WTC11 (cell line): Measurements from ENCODE around the gene DYRK2. TPM values are rescaled to one million over a fixed set of nuclear protein-coding genes. Genes with fewer than 3 reads are reported as not detected.

Experiments used
- ATAC-seq: fragments of 200-7000 bp; cut with Tn5 transposase; 2 replicates; pipeline ENCODE4 v1.10.0; 2021; ENCODE audit warnings: mild to moderate bottlenecking, moderate library complexity
- CTCF ChIA-PET: fragments of 300-600 bp; sonication (Branson Sonifier 250); formaldehyde crosslinking; loops from one replicate; lab custom pipeline; 2021; ENCODE audit warnings: antibody characterized with exemption; lab: Charles Lee
- POLR2A ChIA-PET: fragments of 350-600 bp; sonication (Branson Sonifier 250); formaldehyde crosslinking; loops from one replicate; lab custom pipeline; 2021; ENCODE audit warnings: antibody characterized with exemption; lab: Charles Lee
- DNase-seq: peaks from one replicate; pipeline ENCODE4 v3.0.0; 2021; ENCODE audit warnings: low spot score
- H3K27ac Mint-ChIP-seq: 2 replicates; pipeline ENCODE4 v1.8.0; 2021; ENCODE audit warnings: mixed read lengths
- H3K27me3 Mint-ChIP-seq: 2 replicates; pipeline ENCODE4 v1.8.0; 2021; ENCODE audit warnings: low read depth, mild to moderate bottlenecking, moderate library complexity, mixed read lengths
- H3K36me3 Mint-ChIP-seq: 2 replicates; pipeline ENCODE4 v1.8.0; 2021; ENCODE audit warnings: mixed read lengths
- H3K4me1 Mint-ChIP-seq: 2 replicates; pipeline ENCODE4 v1.8.0; 2022; ENCODE audit warnings: mixed read lengths
- H3K4me3 Mint-ChIP-seq: 2 replicates; pipeline ENCODE4 v1.8.0; 2021; ENCODE audit warnings: mild to moderate bottlenecking, moderate library complexity, mixed read lengths
- H3K9me3 Mint-ChIP-seq: 2 replicates; pipeline ENCODE4 v1.8.0; 2021; ENCODE audit warnings: mixed read lengths
- ATF3 ChIP-seq: sonication (generic); formaldehyde crosslinking; conservative IDR thresholded peaks from 2 replicates; pipeline ENCODE4 v1.8.1; 2022; ENCODE audit warnings: mild to moderate bottlenecking, missing genetic modification reagents
- CREB1 ChIP-seq: sonication (generic); formaldehyde crosslinking; IDR thresholded peaks from 2 replicates; pipeline ENCODE4 v1.8.0; 2023; ENCODE audit warnings: mild to moderate bottlenecking, missing genetic modification reagents
- CTCF ChIP-seq: fragments of 200-600 bp; IDR thresholded peaks from 2 replicates; pipeline ENCODE4 v1.8.0; 2022; ENCODE audit warnings: antibody characterized with exemption
- E2F1 ChIP-seq: sonication (generic); formaldehyde crosslinking; IDR thresholded peaks from 2 replicates; pipeline ENCODE4 v1.8.0; 2022; ENCODE audit warnings: mild to moderate bottlenecking, missing genetic modification reagents
- ETV6 ChIP-seq: sonication (generic); formaldehyde crosslinking; IDR thresholded peaks from 2 replicates; pipeline ENCODE4 v1.8.1; 2022; ENCODE audit warnings: mild to moderate bottlenecking, missing genetic modification reagents
- FOXP1 ChIP-seq: sonication (generic); formaldehyde crosslinking; IDR thresholded peaks from 2 replicates; pipeline ENCODE4 v1.8.0; 2022; ENCODE audit warnings: missing genetic modification reagents, mild to moderate bottlenecking, moderate library complexity, borderline replicate concordance
- GRHL2 ChIP-seq: fragments of 250-450 bp; sonication (Bioruptor Pico); IDR thresholded peaks from 2 replicates; pipeline ENCODE4 v1.8.0; 2022; ENCODE audit warnings: mild to moderate bottlenecking, moderate library complexity; ENCODE audit not compliant: insufficient replicate concordance, severe bottlenecking
- GTF2I ChIP-seq: fragments of 250-450 bp; sonication (Bioruptor Pico); conservative IDR thresholded peaks from 2 replicates; pipeline ENCODE4 v1.4.0; 2021; ENCODE audit warnings: mild to moderate bottlenecking
- IRF1 ChIP-seq: sonication (generic); formaldehyde crosslinking; IDR thresholded peaks from 2 replicates; pipeline ENCODE4 v1.8.0; 2023; ENCODE audit warnings: missing genetic modification reagents
- IRF2 ChIP-seq: sonication (generic); formaldehyde crosslinking; IDR thresholded peaks from 2 replicates; pipeline ENCODE4 v1.8.0; 2022; ENCODE audit warnings: low read depth, missing genetic modification reagents, borderline replicate concordance
- MAX ChIP-seq: sonication (generic); formaldehyde crosslinking; IDR thresholded peaks from 2 replicates; pipeline ENCODE4 v1.8.0; 2022; ENCODE audit warnings: mild to moderate bottlenecking, missing genetic modification reagents
- MLX ChIP-seq: sonication (generic); formaldehyde crosslinking; IDR thresholded peaks from 2 replicates; pipeline ENCODE4 v1.8.1; 2023; ENCODE audit warnings: mild to moderate bottlenecking, missing genetic modification reagents, moderate library complexity
- MXD4 ChIP-seq: fragments of 250-450 bp; sonication (Bioruptor Pico); IDR thresholded peaks from 2 replicates; pipeline ENCODE4 v1.8.0; 2021; ENCODE audit warnings: mild to moderate bottlenecking, moderate library complexity, borderline replicate concordance
- NR1H2 ChIP-seq: sonication (generic); formaldehyde crosslinking; IDR thresholded peaks from 2 replicates; pipeline ENCODE4 v1.9.0; 2021; ENCODE audit warnings: mild to moderate bottlenecking, moderate library complexity, missing genetic modification reagents
- NR3C1 ChIP-seq: sonication (generic); formaldehyde crosslinking; conservative IDR thresholded peaks from 2 replicates; pipeline ENCODE4 v1.8.1; 2023; ENCODE audit warnings: low read depth, mild to moderate bottlenecking, missing genetic modification reagents
- PREB ChIP-seq: sonication (generic); formaldehyde crosslinking; IDR thresholded peaks from 2 replicates; pipeline ENCODE4 v1.8.1; 2022; ENCODE audit warnings: mild to moderate bottlenecking, missing genetic modification reagents, moderate library complexity, borderline replicate concordance
- RELA ChIP-seq: sonication (generic); formaldehyde crosslinking; IDR thresholded peaks from 2 replicates; pipeline ENCODE4 v1.8.1; 2022; ENCODE audit warnings: missing genetic modification reagents, mild to moderate bottlenecking, borderline replicate concordance
- SMAD3 ChIP-seq: sonication (generic); formaldehyde crosslinking; IDR thresholded peaks from 2 replicates; pipeline ENCODE4 v1.8.0; 2022; ENCODE audit warnings: missing genetic modification reagents, mild to moderate bottlenecking, borderline replicate concordance
- TEAD1 ChIP-seq: sonication (generic); formaldehyde crosslinking; IDR thresholded peaks from 2 replicates; pipeline ENCODE4 v1.8.0; 2022; ENCODE audit warnings: mild to moderate bottlenecking, missing genetic modification reagents
- USF1 ChIP-seq: sonication (generic); formaldehyde crosslinking; IDR thresholded peaks from 2 replicates; pipeline ENCODE4 v1.8.0; 2022; ENCODE audit warnings: mild to moderate bottlenecking, missing genetic modification reagents
- ZBTB43 ChIP-seq: sonication (generic); formaldehyde crosslinking; IDR thresholded peaks from 2 replicates; pipeline ENCODE4 v1.8.1; 2023; ENCODE audit warnings: mild to moderate bottlenecking, missing genetic modification reagents
- ZMAT4 ChIP-seq: fragments of 250-450 bp; sonication (Bioruptor Pico); IDR thresholded peaks from 2 replicates; pipeline ENCODE4 v1.9.0; 2021; ENCODE audit warnings: mild to moderate bottlenecking
- ZNF138 ChIP-seq: sonication (generic); formaldehyde crosslinking; conservative IDR thresholded peaks from 2 replicates; pipeline ENCODE4 v1.8.1; 2022; ENCODE audit warnings: mild to moderate bottlenecking, moderate library complexity, missing genetic modification reagents
- ZNF263 ChIP-seq: sonication (generic); formaldehyde crosslinking; IDR thresholded peaks from 2 replicates; pipeline ENCODE4 v1.8.1; 2022; ENCODE audit warnings: low read depth, mild to moderate bottlenecking, moderate library complexity, missing genetic modification reagents
- ZNF416 ChIP-seq: fragments of 250-450 bp; sonication (Bioruptor Pico); IDR thresholded peaks from 2 replicates; pipeline ENCODE4 v1.9.0; 2021; ENCODE audit warnings: mild to moderate bottlenecking, inconsistent platforms
- total RNA-seq: library from RNA; stranded (reverse); gene quantifications from 3 replicates; pipeline ENCODE4 v1.2.3, GENCODE V29; 2021

The DYRK2 gene
- total RNA-seq, 1 experiment from 2014 or later = 36.1 TPM

GRCh38 chr12:67601126-67601525 is 47.4 kb upstream of the DYRK2 start:
- Mint-ChIP-seq H3K9me3 (peaks cover 25% of the 10 kb centered on the region), H3K27ac (no peak overlapping the region), H3K4me3 (no peak overlapping the region), H3K36me3 (peaks cover 12% of the 10 kb centered on the region), H3K4me1 (peaks cover 15% of the 10 kb centered on the region), H3K27me3 (no peaks in the 10 kb centered on the region; the same call in 1 of the 2 replicates)
- DNase-seq (no peak), ATAC-seq (no peak)
- TF ChIP-seq CTCF (no peak), ZMAT4 (CRISPR knock-in tag) (no peak), NR3C1 (CRISPR knock-in tag) (no peak), MAX (CRISPR knock-in tag) (no peak), GTF2I (CRISPR knock-in tag) (no peak), MLX (no peak), GRHL2 (CRISPR knock-in tag) (no peak), ZNF138 (no peak), IRF2 (CRISPR knock-in tag) (no peak), PREB (no peak), E2F1 (CRISPR knock-in tag) (no peak), USF1 (no peak)
- CTCF ChIA-PET = interaction anchor here (0.7 kb wide), 1 partner anchor 246 kb away, joined by 3 read pairs; no protein-coding TSS in a partner anchor
- POLR2A ChIA-PET = no interaction called here

GRCh38 chr12:67609226-67609870 is 39.2 kb upstream of the DYRK2 start:
- DNase-seq (no peak), ATAC-seq (no peak)
- Mint-ChIP-seq H3K27ac (no peak overlapping the region), H3K27me3 (no peaks in the 10 kb centered on the region), H3K4me3 (no peak overlapping the region), H3K4me1 (peaks cover 4% of the 10 kb centered on the region), H3K36me3 (peaks cover 7% of the 10 kb centered on the region; the same call in 1 of the 2 replicates), H3K9me3 (peaks cover 13% of the 10 kb centered on the region)
- CTCF ChIA-PET = interaction anchor here (0.6 kb wide), 1 partner anchor 253 kb away, joined by 3 read pairs; no protein-coding TSS in a partner anchor
- POLR2A ChIA-PET = no interaction called here
- TF ChIP-seq SMAD3 (CRISPR knock-in tag) (no peak), ETV6 (CRISPR knock-in tag) (no peak), ATF3 (CRISPR knock-in tag) (no peak), ZNF263 (no peak), CREB1 (CRISPR knock-in tag) (no peak), NR1H2 (CRISPR knock-in tag) (no peak), RELA (no peak), ZNF416 (CRISPR knock-in tag) (no peak), MXD4 (CRISPR knock-in tag) (no peak), TEAD1 (CRISPR knock-in tag) (no peak), IRF1 (CRISPR knock-in tag) (no peak), FOXP1 (CRISPR knock-in tag) (no peak), ZBTB43 (CRISPR knock-in tag) (no peak), GRHL2 (CRISPR knock-in tag) (no peak)
